B cell (primary cell): ENCODE data around the gene SLC9A9. TPM values are rescaled to one million over a fixed set of nuclear protein-coding genes. Genes with fewer than 3 reads are reported as not detected.

ENCODE experiments used
- ATAC-seq: fragments of 200-7000 bp; cut with Tn5 transposase; one replicate; pipeline ENCODE4 v1.10.0; 2021; ENCODE audit warnings: low read depth, mild to moderate bottlenecking, moderate number of reproducible peaks, moderate library complexity
- CTCF ChIA-PET: fragments of 350-600 bp; sonication (Branson Sonifier 250); formaldehyde crosslinking; loops from one replicate; lab custom pipeline; 2021; ENCODE audit warnings: antibody characterized with exemption, inconsistent platforms; lab: Charles Lee
- POLR2A ChIA-PET: fragments of 350-600 bp; sonication (Branson Sonifier 250); formaldehyde crosslinking; loops from one replicate; lab custom pipeline; 2021; ENCODE audit warnings: antibody characterized with exemption; lab: Charles Lee
- DNase-seq: peaks from one replicate; pipeline ENCODE4 v3.0.0; 2013
- H2AFZ ChIP-seq: 2 replicates; pipeline ENCODE4 v1.6.1; 2012; ENCODE audit warnings: mild to moderate bottlenecking, low read depth, low read length; ENCODE audit not compliant: insufficient read depth, poor library complexity, severe bottlenecking
- H3K27ac ChIP-seq, 2 donors: 1 replicate in 1 of 2; 2 replicates in 1 of 2; pipeline ENCODE4 v1.5.1; 2012 to 2013; ENCODE audit warnings: low read length in 2 of 2, mild to moderate bottlenecking in 2 of 2, moderate library complexity in 1 of 2
- H3K27me3 ChIP-seq, 4 experiments: fragments of 200-600 bp in 1 of 4; sonication (generic) in 1 of 4; replicated peaks in 1 of 4; 1 replicate in 2 of 4; 2 replicates in 2 of 4; pipeline versions ENCODE4 v1.6.1 to v1.7.0; 2013 to 2016; ENCODE audit warnings: low read length in 3 of 4, mild to moderate bottlenecking in 2 of 4, mixed read lengths in 1 of 4, moderate library complexity in 1 of 4; ENCODE audit not compliant: insufficient read depth in 4 of 4, control insufficient read depth in 3 of 4; ENCODE audit errors: control extremely low read depth in 1 of 4
- H3K36me3 ChIP-seq, 2 experiments: replicated peaks in 1 of 2; 1 replicate in 1 of 2; 2 replicates in 1 of 2; pipeline versions ENCODE4 v1.6.1 to v1.7.1; 2013; ENCODE audit warnings: low read length in 1 of 2; ENCODE audit not compliant: insufficient read depth in 2 of 2, control insufficient read depth in 1 of 2; ENCODE audit errors: control extremely low read depth in 1 of 2, extremely low read depth in 1 of 2
- H3K4me1 ChIP-seq, 2 donors: fragments of 200-600 bp in 1 of 2; sonication (generic) in 1 of 2; 1 replicate in 1 of 2; 2 replicates in 1 of 2; pipeline versions ENCODE4 v1.5.1 to v1.6.1; 2013 to 2017; ENCODE audit warnings: low read length in 2 of 2; ENCODE audit not compliant: control insufficient read depth in 2 of 2, insufficient read depth in 2 of 2
- H3K4me2 ChIP-seq: replicated peaks from 2 replicates; pipeline ENCODE3; 2012; ENCODE audit warnings: mild to moderate bottlenecking, low read depth, low read length; ENCODE audit not compliant: poor library complexity, severe bottlenecking
- H3K4me3 ChIP-seq, 5 experiments: fragments of 200-600 bp in 1 of 5; sonication (generic) in 1 of 5; 1 replicate in 3 of 5; 2 replicates in 2 of 5; pipeline versions ENCODE4 v1.5.1 to v1.7.0; 2011 to 2016; ENCODE audit warnings: low read length in 4 of 5, mild to moderate bottlenecking in 4 of 5, low read depth in 2 of 5, control low read depth in 1 of 5, moderate library complexity in 1 of 5; ENCODE audit not compliant: insufficient read depth in 1 of 5; ENCODE audit errors: control extremely low read depth in 1 of 5, extremely low read depth in 1 of 5
- H3K79me2 ChIP-seq: fragments of 200-600 bp; sonication (generic); one replicate; pipeline ENCODE4 v1.6.0; 2016; ENCODE audit warnings: low read length; ENCODE audit not compliant: control insufficient read depth, insufficient read depth
- H3K9ac ChIP-seq: fragments of 200-600 bp; sonication (generic); 2 replicates; pipeline ENCODE4 v1.6.1; 2017; ENCODE audit warnings: mild to moderate bottlenecking, low read length, moderate library complexity
- H3K9me3 ChIP-seq, 3 donors: one replicate each; pipeline versions ENCODE4 v1.6.1 to v1.7.1; 2013; ENCODE audit warnings: low read length in 2 of 3; ENCODE audit not compliant: control insufficient read depth in 2 of 3, insufficient read depth in 1 of 3; ENCODE audit errors: control extremely low read depth in 1 of 3
- H4K20me1 ChIP-seq: 2 replicates; pipeline ENCODE4 v1.6.0; 2012; ENCODE audit warnings: mild to moderate bottlenecking, low read length; ENCODE audit not compliant: insufficient read depth, control insufficient read depth, poor library complexity, severe bottlenecking
- H3K27ac Mint-ChIP-seq: one replicate; pipeline ENCODE4 v1.8.0; 2021; ENCODE audit warnings: mixed read lengths
- H3K27me3 Mint-ChIP-seq: one replicate; pipeline ENCODE4 v1.8.0; 2021; ENCODE audit warnings: mixed read lengths
- H3K4me1 Mint-ChIP-seq: one replicate; pipeline ENCODE4 v1.8.0; 2021; ENCODE audit warnings: mixed read lengths
- H3K4me3 Mint-ChIP-seq: one replicate; pipeline ENCODE4 v1.8.0; 2021; ENCODE audit warnings: mixed read lengths
- H3K9me3 Mint-ChIP-seq: one replicate; pipeline ENCODE4 v1.8.0; 2022; ENCODE audit warnings: mixed read lengths; ENCODE audit not compliant: insufficient read depth
- EZH2 ChIP-seq: IDR thresholded peaks from 2 replicates; pipeline ENCODE4 v1.6.1; 2012; ENCODE audit warnings: borderline replicate concordance, low read depth, mild to moderate bottlenecking, moderate library complexity, low read length; ENCODE audit not compliant: insufficient read depth, poor library complexity, severe bottlenecking
- WGBS: methylation state at CpG from one replicate; pipeline ENCODE4 v1.1.5; 2013; ENCODE audit warnings: missing lambda C conversion rate; ENCODE audit not compliant: insufficient coverage; 5-methylcytosine and 5-hydroxymethylcytosine counted together
- intact Hi-C: fragments of 100-400 bp; cut with micrococcal nuclease; formaldehyde crosslinking; loops from one replicate; pipeline ENCODE4 v1.10.0; 2022
- polyA plus RNA-seq: library from polyadenylated mRNA; depleted of rRNA; stranded (reverse); fragments of >200 nt; gene quantifications from 2 replicates; pipeline ENCODE4 v1.2.3, GENCODE V29; 2012
- total RNA-seq, 2 donors: library from RNA; stranded (reverse); fragments of 120-200 nt in 1 of 2; gene quantifications; 1 replicate in 1 of 2; 2 replicates in 1 of 2; pipeline versions ENCODE4 v1.2.3 to v1.2.4, GENCODE V29; 2013 to 2022
- TF ChIP-seq, protein P1 (sequence below): fragments of 200-600 bp; IDR thresholded peaks from one replicate; pipeline ENCODE4 v1.8.0; 2022; ENCODE audit warnings: antibody characterized with exemption, mild to moderate bottlenecking

The SLC9A9 gene
- total and polyA plus RNA-seq, 2 donors (not counting 1 experiment from before 2014, with no cell fraction given), result 7.7 to 17.3 TPM

DNA sequence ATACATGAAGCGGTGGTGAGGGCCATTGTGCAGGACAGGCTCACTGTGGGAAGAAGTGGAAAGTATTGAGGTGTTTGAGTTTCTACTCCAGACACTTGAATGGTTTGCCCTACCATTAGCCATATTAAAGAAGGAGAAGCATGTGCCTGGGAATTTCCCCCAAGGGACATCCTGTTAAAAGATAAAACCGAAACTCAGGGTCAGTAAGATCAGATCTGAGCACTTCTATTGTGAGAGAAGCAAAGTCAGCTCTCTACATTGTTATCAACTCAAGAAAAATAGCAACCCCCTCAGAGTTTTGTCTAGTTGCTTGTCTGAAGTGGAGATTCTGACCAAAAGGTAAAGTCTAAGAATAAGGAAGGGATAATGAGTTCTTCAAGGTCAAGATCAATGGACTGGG, 458.9 kb downstream of the SLC9A9 start:
- no peaks in the 10 kb centered on the region for H3K4me1 Mint-ChIP-seq
- no peak overlapping the region for H3K9ac ChIP-seq
- H3K27me3 ChIP-seq, result no peaks in the 10 kb centered on the region
- DNase-seq (no peak), ATAC-seq (no peak)
- no peaks in the 10 kb centered on the region for H3K27me3 Mint-ChIP-seq
- H3K9me3 ChIP-seq, result peaks cover 0 to 9% (median 0%) of the 10 kb centered on the region in 3 donors
- WGBS, result 100% methylated on average over 1 of the region's 2 CpGs
- no peak overlapping the region for H3K4me3 ChIP-seq
- H3K27ac Mint-ChIP-seq, result no peak overlapping the region
- no peaks in the 10 kb centered on the region for H3K36me3 ChIP-seq
- TF ChIP-seq, protein P1, sequence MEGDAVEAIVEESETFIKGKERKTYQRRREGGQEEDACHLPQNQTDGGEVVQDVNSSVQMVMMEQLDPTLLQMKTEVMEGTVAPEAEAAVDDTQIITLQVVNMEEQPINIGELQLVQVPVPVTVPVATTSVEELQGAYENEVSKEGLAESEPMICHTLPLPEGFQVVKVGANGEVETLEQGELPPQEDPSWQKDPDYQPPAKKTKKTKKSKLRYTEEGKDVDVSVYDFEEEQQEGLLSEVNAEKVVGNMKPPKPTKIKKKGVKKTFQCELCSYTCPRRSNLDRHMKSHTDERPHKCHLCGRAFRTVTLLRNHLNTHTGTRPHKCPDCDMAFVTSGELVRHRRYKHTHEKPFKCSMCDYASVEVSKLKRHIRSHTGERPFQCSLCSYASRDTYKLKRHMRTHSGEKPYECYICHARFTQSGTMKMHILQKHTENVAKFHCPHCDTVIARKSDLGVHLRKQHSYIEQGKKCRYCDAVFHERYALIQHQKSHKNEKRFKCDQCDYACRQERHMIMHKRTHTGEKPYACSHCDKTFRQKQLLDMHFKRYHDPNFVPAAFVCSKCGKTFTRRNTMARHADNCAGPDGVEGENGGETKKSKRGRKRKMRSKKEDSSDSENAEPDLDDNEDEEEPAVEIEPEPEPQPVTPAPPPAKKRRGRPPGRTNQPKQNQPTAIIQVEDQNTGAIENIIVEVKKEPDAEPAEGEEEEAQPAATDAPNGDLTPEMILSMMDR, result no peak
- no peak for TF ChIP-seq EZH2
- no peak overlapping the region for H3K4me3 Mint-ChIP-seq
- H3K4me2 ChIP-seq, result no peak overlapping the region
- H2AFZ ChIP-seq, result no peak overlapping the region
- H3K79me2 ChIP-seq, result no peaks in the 10 kb centered on the region
- no peaks in the 10 kb centered on the region for H3K9me3 Mint-ChIP-seq
- no peak overlapping the region for H3K27ac ChIP-seq
- POLR2A ChIA-PET, result no interaction called here
- H4K20me1 ChIP-seq, result no peaks in the 10 kb centered on the region
- CTCF ChIA-PET, result no interaction called here
- intact Hi-C loops, result no loop called here
- H3K4me1 ChIP-seq, result no peaks in the 10 kb centered on the region

DNA sequence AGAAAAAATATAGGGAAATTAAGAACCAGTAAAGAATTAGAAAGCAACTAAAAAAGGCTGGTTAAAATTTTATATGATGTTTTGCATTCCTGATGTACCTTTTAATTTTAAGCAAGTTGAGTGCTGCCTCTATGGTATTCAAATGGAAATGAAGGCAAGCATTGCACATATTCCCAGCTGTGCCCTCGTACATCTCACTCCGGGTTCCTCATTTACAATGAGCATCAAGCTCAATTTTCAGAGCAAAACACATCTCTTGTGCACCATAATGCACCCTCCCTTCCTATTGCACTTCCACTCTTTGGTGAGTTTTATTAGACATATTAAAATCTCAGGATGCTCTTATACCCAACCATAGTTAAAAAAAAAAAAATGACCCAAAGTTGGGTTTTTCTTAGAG, 460.8 kb downstream of the SLC9A9 start:
- Mint-ChIP-seq H3K27me3 (no peaks in the 10 kb centered on the region), H3K9me3 (no peaks in the 10 kb centered on the region), H3K4me3 (no peak overlapping the region), H3K27ac (no peak overlapping the region), H3K4me1 (no peaks in the 10 kb centered on the region)
- no peaks in the 10 kb centered on the region for H3K79me2 ChIP-seq
- ChIA-PET CTCF (no interaction called here), POLR2A (no interaction called here)
- intact Hi-C loops, result no loop called here
- H4K20me1 ChIP-seq, result no peaks in the 10 kb centered on the region
- no peaks in the 10 kb centered on the region for H3K27me3 ChIP-seq
- TF ChIP-seq, protein P1, result no peak
- TF ChIP-seq EZH2, result no peak
- H3K27ac ChIP-seq, result no peak overlapping the region
- no peak for DNase-seq
- no peak overlapping the region for H3K4me3 ChIP-seq
- no peaks in the 10 kb centered on the region for H3K36me3 ChIP-seq
- H3K4me2 ChIP-seq, result no peak overlapping the region
- H2AFZ ChIP-seq, result no peak overlapping the region
- no peak overlapping the region for H3K9ac ChIP-seq
- no CpG with 5 or more reads among the region's 2 CpGs for WGBS
- H3K9me3 ChIP-seq, result peaks cover 0 to 9% (median 0%) of the 10 kb centered on the region in 3 donors
- H3K4me1 ChIP-seq, result no peaks in the 10 kb centered on the region
- ATAC-seq, result no peak
